Immature natural killer cell (primary cell): ENCODE results near the gene FAM110A. TPM values are rescaled to one million over a fixed set of nuclear protein-coding genes. Genes with fewer than 3 reads are reported as not detected.

Source experiments
- DNase-seq, 3 donors: peaks; one replicate each; pipeline ENCODE4 v3.0.0; 2022; ENCODE audit warnings: mixed read lengths in 1 of 3
- H3K27ac Mint-ChIP-seq, 6 donors: one replicate each; pipeline ENCODE4 v1.8.0; 2020; ENCODE audit warnings: mixed read lengths in 6 of 6, mild to moderate bottlenecking in 5 of 6, inconsistent platforms in 4 of 6, moderate library complexity in 3 of 6
- H3K27me3 Mint-ChIP-seq, 3 donors: one replicate each; pipeline ENCODE4 v1.8.0; 2020 to 2021; ENCODE audit warnings: low read depth in 3 of 3, mild to moderate bottlenecking in 3 of 3, mixed read lengths in 3 of 3, moderate library complexity in 3 of 3, inconsistent platforms in 1 of 3
- H3K36me3 Mint-ChIP-seq, 3 donors: one replicate each; pipeline ENCODE4 v1.8.0; 2020; ENCODE audit warnings: mixed read lengths in 3 of 3, inconsistent platforms in 2 of 3, mild to moderate bottlenecking in 2 of 3
- H3K4me1 Mint-ChIP-seq, 2 donors: one replicate each; pipeline ENCODE4 v1.8.0; 2020; ENCODE audit warnings: inconsistent platforms in 2 of 2, mild to moderate bottlenecking in 2 of 2, mixed read lengths in 2 of 2, moderate library complexity in 1 of 2
- H3K4me3 Mint-ChIP-seq, 5 donors: one replicate each; pipeline ENCODE4 v1.8.0; 2020; ENCODE audit warnings: mild to moderate bottlenecking in 5 of 5, mixed read lengths in 5 of 5, inconsistent platforms in 3 of 5, moderate library complexity in 3 of 5
- H3K9me3 Mint-ChIP-seq, 6 donors: one replicate each; pipeline ENCODE4 v1.8.0; 2020; ENCODE audit warnings: mild to moderate bottlenecking in 6 of 6, mixed read lengths in 6 of 6, inconsistent platforms in 4 of 6, moderate library complexity in 3 of 6
- polyA plus RNA-seq, 3 donors: library from polyadenylated mRNA; unstranded; fragments of 300-500 nt; fragmentation: Illumina TruSeq; gene quantifications; one replicate each; pipeline ENCODE4 v1.2.3, GENCODE V29; 2021

Gene FAM110A
- polyA plus RNA-seq, 3 donors from 2014 or later, result 5.0 to 20.7 (median 13.8) TPM

DNA sequence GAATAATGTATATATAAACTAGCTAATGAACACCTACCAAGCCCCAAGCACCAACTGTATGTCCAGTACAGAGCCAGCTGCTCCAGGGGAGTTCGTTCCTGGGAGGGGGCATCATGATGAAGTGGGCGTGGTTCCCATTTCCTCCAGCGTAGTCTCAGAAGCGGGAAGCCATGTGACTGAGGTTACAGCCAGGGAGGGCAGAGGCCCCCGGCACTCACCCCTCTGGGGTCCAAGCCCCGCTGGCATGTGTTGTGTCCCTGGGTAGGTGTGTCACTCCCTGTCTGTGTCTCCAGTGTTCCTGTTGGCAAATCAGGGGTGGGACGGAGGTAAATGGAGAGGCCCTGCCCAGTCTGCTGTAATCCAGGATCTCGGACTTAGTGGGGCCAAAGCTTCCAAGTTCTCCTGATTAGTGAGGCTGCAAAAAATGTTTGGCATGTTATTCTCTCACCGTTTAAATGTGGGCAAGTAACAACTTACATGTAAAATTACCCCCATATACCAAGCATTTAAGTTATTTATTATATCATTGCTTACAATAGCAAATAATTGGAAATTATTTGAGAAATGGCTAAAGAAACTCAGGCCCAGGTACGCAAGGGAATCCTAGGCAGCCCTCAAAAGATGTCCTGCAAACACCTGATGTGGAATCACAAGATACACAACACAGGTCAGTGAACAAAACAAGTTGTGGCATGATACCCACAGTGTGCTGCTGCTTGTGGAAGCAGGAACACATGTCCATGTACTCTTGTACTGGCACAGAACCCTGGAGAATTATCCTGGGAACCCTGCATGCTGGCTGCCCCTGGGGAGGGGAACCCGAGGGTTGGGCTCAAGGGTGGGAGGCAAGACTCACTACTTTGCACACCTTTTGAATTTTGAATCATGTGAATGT lies 22.2 kb downstream of the FAM110A start:
- Mint-ChIP-seq H3K4me3 (peak overlapping the region; percentile 58 to 77 (median 63)), H3K9me3 (no peaks in the 10 kb centered on the region)

DNA sequence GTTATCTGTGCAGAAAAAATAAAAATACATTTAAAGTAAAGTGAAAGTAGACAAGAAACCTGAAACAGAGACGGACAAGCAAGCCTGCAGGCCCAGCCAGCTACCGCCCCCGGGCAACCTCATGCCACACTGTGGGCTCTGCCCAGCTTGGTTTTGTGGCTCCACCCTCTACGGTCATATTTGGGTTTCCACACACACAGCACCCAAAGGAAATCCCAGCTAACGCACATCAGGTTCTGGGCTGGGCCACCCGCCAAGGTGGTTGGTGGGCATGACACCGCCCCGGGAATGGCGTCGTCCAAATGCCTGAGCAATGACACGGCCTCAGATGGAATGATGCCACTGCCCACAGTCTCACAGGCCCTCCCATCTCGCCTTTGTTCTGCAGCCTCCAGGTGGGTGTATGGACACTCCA lies 22.9 kb downstream of the FAM110A start:
- Mint-ChIP-seq H3K4me1 (peaks cover 44 to 62% of the 10 kb centered on the region in 2 donors), H3K9me3 (no peaks in the 10 kb centered on the region), H3K36me3 (peaks cover 0 to 6% (median 3%) of the 10 kb centered on the region in 3 donors), H3K4me3 (peak overlapping the region; percentile 58 to 77 (median 63)), H3K27ac (peak overlapping the region; percentile 67 to 92 (median 77)), H3K27me3 (peaks cover 0 to 7% (median 2%) of the 10 kb centered on the region in 3 donors)
- DNase-seq, result peak; percentile 65 to 71 (median 69)

More for the DNA sequence above, 22.2 kb downstream of the FAM110A start:
- peaks cover 0 to 6% (median 3%) of the 10 kb centered on the region in 3 donors for H3K36me3 Mint-ChIP-seq
- H3K27me3 Mint-ChIP-seq, result peaks cover 0 to 7% (median 2%) of the 10 kb centered on the region in 3 donors
- peak overlapping the region; percentile 67 to 92 (median 77) for H3K27ac Mint-ChIP-seq
- no peak for DNase-seq
- H3K4me1 Mint-ChIP-seq, result peaks cover 44 to 66% of the 10 kb centered on the region in 2 donors

DNA sequence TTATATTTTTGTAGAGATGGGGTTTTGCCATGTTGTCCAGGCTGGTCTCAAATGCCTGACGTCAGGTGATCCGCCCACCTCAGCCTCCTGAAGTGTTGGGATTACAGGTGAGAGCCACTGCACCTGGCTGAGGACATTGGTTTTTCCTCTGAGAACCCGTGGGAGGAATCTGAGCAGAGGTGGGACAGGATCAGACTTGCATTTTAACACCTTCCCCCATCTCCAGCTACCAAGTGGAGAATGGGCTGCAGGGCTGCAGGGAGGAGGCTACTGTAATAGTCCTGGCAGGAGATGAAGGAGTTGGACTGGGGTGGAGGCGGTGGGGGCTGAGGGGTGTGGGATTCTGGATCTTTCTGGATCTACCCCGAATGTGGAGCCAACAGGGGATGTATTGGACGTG lies 24.5 kb downstream of the FAM110A start:
- DNase-seq, result no peak
- peak overlapping the region in 1 of 6 donors; percentile 71 for H3K27ac Mint-ChIP-seq
- no peak overlapping the region for H3K4me3 Mint-ChIP-seq
- H3K9me3 Mint-ChIP-seq, result no peaks in the 10 kb centered on the region
- H3K4me1 Mint-ChIP-seq, result peaks cover 44 to 57% of the 10 kb centered on the region in 2 donors
- peaks cover 3 to 6% (median 4%) of the 10 kb centered on the region in 3 donors for H3K36me3 Mint-ChIP-seq
- peaks cover 0 to 7% (median 2%) of the 10 kb centered on the region in 3 donors for H3K27me3 Mint-ChIP-seq

DNA sequence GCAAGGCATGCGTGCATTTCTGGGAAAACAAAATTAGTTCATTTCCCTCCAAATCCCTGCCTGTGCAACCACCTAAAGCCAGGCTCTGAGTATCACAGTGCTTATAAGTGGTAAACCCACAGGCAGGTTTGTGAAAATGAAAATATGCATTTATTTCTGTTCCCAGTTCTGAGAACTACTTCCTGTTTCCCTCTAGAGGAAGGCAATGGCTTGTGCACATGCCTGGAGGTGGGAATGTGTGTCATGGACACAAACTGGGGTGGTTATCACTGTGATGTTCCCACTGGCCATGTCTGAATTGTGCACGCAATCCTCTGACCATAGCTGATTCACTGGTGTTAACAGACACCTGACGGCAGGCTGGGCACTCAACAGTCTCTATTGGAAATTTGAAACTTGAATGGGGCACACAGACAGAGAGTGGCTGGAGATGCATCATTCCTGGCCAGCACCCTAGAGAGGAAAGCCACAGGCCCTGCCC lies 26.3 kb downstream of the FAM110A start:
- H3K4me1 Mint-ChIP-seq, result peaks cover 41 to 47% of the 10 kb centered on the region in 2 donors
- no peaks in the 10 kb centered on the region for H3K9me3 Mint-ChIP-seq
- DNase-seq, result no peak
- H3K27me3 Mint-ChIP-seq, result peaks cover 0 to 6% (median 2%) of the 10 kb centered on the region in 3 donors
- H3K27ac Mint-ChIP-seq, result peak overlapping the region in 1 of 6 donors; percentile 63
- no peak overlapping the region for H3K4me3 Mint-ChIP-seq
- peaks cover 0 to 7% (median 3%) of the 10 kb centered on the region in 3 donors for H3K36me3 Mint-ChIP-seq

DNA sequence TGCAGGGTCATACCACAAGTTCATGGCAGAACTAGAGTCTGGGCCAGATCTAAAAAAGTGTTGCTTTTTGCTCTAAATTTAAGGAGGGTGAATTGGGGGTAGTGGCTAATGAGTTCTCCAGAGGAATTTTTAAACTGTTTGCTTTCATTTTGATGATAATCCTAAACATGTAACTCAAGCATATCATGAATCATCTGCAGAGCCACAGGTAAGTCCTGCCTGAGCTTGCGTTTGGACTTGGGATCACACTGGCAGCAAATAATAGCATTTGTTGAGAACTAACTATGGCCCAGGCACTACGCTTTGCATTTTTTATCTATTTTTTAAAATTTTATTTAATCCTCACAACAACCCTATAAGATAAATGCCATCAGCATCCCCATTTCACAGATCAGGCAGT lies 27.4 kb downstream of the FAM110A start:
- no peak for DNase-seq
- Mint-ChIP-seq H3K27ac (no peak overlapping the region), H3K9me3 (peaks cover 0 to 5% (median 0%) of the 10 kb centered on the region in 6 donors), H3K27me3 (peaks cover 0 to 8% (median 2%) of the 10 kb centered on the region in 3 donors), H3K4me1 (peaks cover 30 to 36% of the 10 kb centered on the region in 2 donors), H3K4me3 (no peak overlapping the region), H3K36me3 (peaks cover 0 to 7% (median 3%) of the 10 kb centered on the region in 3 donors)

DNA sequence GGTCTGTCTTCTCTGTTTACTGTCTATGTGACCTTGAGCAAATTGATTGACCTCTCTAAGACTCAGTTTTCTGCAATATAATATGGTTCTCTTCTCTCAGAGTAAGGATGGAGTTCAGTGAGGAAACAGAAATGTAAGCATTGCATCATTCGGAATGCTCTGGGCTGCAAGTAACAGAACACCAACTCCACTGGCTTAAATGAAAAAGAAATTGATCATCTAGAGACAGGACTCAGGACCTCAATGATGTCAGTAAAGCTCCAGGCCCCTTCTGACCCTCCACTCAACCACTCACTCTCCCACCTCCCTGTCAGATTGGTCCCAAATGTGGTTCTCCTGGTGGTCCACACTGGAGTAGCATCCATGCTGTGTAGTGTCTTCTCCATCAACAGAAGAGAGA lies 31.9 kb downstream of the FAM110A start:
- Mint-ChIP-seq H3K27ac (no peak overlapping the region), H3K36me3 (peaks cover 0 to 7% (median 6%) of the 10 kb centered on the region in 3 donors), H3K4me3 (no peak overlapping the region), H3K4me1 (peaks cover 0 to 1% of the 10 kb centered on the region in 2 donors), H3K27me3 (peaks cover 0 to 7% (median 2%) of the 10 kb centered on the region in 3 donors), H3K9me3 (peaks cover 0 to 5% (median 0%) of the 10 kb centered on the region in 6 donors)
- no peak for DNase-seq

DNA sequence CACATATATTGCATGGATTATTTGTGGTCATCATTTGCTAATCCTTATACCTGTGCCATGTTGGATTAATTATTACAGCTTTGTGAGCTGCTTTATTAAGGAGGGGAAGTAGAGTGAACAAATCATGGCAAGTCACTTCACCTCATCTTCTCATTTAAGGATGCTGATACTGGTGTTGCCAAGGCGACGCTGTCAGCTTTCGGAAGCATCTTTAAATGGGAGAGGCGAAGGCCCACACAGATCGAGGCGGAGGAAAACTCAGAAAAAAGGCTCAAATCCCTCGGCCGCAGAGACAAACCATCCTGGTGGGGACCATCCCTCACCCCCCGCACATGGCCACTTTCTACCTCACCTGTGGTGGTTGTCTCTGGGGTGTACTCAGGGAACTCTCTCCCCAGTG lies 34.8 kb downstream of the FAM110A start:
- Mint-ChIP-seq H3K27me3 (peaks cover 0 to 14% (median 2%) of the 10 kb centered on the region in 3 donors), H3K4me3 (no peak overlapping the region), H3K36me3 (peaks cover 0 to 6% (median 4%) of the 10 kb centered on the region in 3 donors), H3K9me3 (peaks cover 0 to 5% (median 0%) of the 10 kb centered on the region in 6 donors), H3K27ac (no peak overlapping the region), H3K4me1 (peaks cover 12 to 13% of the 10 kb centered on the region in 2 donors)
- no peak for DNase-seq

DNA sequence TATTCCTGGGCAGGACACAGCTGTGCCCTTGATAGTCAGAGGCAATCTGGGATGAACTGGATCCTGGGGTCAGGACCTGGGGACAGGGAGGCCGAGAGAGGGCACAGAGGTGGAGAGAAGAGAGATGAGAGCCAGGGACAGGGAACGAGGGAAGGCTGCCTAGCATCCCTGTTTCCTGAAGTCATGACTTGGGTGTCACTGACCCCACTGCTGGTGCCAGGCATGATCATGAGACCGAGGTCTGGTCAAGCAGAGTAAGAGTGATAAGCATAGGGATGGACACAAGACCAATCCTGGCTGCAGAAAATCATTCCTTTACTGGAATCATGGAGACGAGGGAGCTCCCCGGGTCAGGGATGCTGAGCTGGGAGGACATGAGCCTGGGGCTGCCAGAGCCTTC lies 36.1 kb downstream of the FAM110A start:
- no peak for DNase-seq
- Mint-ChIP-seq H3K4me1 (peaks cover 18 to 20% of the 10 kb centered on the region in 2 donors), H3K4me3 (no peak overlapping the region), H3K27me3 (peaks cover 0 to 14% (median 4%) of the 10 kb centered on the region in 3 donors), H3K9me3 (peaks cover 0 to 5% (median 0%) of the 10 kb centered on the region in 6 donors), H3K27ac (no peak overlapping the region), H3K36me3 (peaks cover 0 to 6% (median 0%) of the 10 kb centered on the region in 3 donors)

DNA sequence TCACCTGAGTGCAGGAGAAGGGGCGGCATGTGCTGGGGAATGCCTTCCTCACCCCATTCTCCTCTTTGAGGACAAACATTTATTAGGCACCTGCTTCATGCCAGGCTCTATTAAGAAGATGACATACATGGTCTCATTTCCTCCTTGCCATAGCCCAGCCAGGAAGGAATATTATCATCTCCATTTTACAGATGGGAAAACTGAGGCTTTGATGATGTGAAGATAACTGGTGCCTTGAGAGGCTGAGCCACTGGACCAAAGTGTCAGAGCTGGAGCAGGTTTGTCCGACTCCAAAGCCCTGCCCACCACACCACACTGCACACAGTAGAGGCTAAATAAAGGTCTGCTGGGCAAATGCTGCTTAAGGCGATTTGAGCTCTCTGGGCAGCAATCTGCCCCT lies 37.2 kb downstream of the FAM110A start:
- peaks cover 3 to 6% (median 4%) of the 10 kb centered on the region in 3 donors for H3K36me3 Mint-ChIP-seq
- H3K27me3 Mint-ChIP-seq, result peaks cover 0 to 14% (median 4%) of the 10 kb centered on the region in 3 donors
- H3K4me3 Mint-ChIP-seq, result no peak overlapping the region
- no peak for DNase-seq
- peaks cover 0 to under 1% (median 0%) of the 10 kb centered on the region in 6 donors for H3K9me3 Mint-ChIP-seq
- peaks cover 18 to 20% of the 10 kb centered on the region in 2 donors for H3K4me1 Mint-ChIP-seq
- H3K27ac Mint-ChIP-seq, result no peak overlapping the region

DNA sequence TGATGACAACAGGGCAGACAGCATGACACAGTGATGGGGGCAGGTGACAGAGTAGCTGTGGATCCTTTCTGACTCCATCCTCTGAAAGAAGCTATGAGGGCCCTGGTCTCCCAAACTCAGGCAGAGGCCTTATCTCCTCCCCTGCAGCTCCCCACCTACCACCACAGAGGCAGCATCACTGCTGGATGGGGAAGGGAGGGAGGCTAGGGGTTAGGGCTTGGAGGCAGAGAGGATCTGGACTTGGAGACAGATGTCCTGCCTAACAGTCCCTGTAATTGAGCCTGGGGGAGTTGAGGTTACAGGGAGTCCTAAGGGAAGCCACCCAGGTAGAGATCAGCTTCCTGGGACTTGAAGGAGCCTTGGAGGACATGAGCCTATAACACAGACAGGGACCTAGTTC lies 37.9 kb downstream of the FAM110A start:
- H3K4me3 Mint-ChIP-seq, result no peak overlapping the region
- DNase-seq, result no peak
- H3K27ac Mint-ChIP-seq, result no peak overlapping the region
- peaks cover 0 to 14% (median 4%) of the 10 kb centered on the region in 3 donors for H3K27me3 Mint-ChIP-seq
- H3K9me3 Mint-ChIP-seq, result no peaks in the 10 kb centered on the region
- H3K4me1 Mint-ChIP-seq, result peaks cover 18 to 20% of the 10 kb centered on the region in 2 donors
- peaks cover 3 to 6% (median 4%) of the 10 kb centered on the region in 3 donors for H3K36me3 Mint-ChIP-seq

DNA sequence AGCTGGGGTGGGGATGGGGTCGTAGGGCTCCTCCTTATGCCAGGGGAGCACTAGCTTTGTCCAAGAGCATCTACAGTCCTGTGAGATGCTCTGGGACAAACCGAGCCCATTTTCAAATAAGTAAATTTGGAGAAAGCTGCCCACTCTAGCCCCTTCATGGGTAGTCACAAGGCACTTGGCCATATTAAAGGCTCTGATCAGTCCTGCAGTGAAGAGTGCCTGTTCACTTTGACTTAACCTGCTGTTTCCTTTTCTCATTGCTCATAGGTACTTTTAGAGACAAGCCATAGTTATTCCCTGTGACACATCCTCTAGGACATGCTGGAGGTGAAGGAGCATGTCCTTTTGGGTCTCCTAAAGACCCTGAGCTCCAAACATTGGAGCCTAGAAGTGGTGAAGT lies 38.4 kb downstream of the FAM110A start:
- no peaks in the 10 kb centered on the region for H3K9me3 Mint-ChIP-seq
- H3K4me3 Mint-ChIP-seq, result peak overlapping the region in 1 of 5 donors; percentile 3
- H3K36me3 Mint-ChIP-seq, result peaks cover 3 to 6% (median 4%) of the 10 kb centered on the region in 3 donors
- no peak overlapping the region for H3K27ac Mint-ChIP-seq
- peaks cover 0 to 16% (median 4%) of the 10 kb centered on the region in 3 donors for H3K27me3 Mint-ChIP-seq
- peaks cover 18 to 20% of the 10 kb centered on the region in 2 donors for H3K4me1 Mint-ChIP-seq
- DNase-seq, result no peak

DNA sequence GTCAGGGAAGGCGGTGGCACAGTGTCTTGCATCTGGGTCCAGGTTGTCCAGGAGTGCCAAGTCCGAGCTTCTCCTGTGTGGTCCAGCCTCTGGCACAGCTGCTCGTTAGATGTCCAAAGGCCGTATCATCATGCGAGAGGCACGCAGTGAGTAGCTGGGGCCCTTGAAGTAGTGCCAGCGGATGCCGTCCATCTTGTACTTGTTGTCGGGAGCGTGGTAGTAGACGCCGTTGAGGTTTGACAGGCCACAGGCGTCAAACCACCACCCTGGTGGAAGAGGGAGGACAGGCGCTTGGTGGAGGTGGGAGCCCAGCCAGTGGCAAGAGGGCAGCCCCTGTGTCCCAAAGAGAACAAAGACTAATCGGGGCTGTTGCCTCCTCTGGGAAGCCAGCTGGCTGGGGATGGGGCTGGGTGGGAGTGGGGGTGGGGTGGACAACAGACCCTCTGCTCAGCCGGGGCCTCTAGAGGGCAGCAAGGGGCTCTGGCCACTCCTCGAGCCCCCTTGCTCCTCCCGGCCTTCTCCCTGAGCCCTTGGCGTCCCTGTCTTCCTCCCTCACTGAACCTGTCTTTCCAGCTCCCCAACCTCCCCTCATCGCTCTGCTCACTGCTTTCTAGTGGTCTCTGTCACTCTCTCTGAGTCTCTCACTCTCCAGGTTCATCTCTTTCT lies 39.5 kb downstream of the FAM110A start:
- DNase-seq, result peak; percentile 54 to 61 (median 56)
- H3K36me3 Mint-ChIP-seq, result peaks cover 3 to 5% (median 4%) of the 10 kb centered on the region in 3 donors
- H3K4me1 Mint-ChIP-seq, result peaks cover 18 to 20% of the 10 kb centered on the region in 2 donors
- no peak overlapping the region for H3K4me3 Mint-ChIP-seq
- peak overlapping the region in 2 of 6 donors; percentile 49 to 61 for H3K27ac Mint-ChIP-seq
- H3K27me3 Mint-ChIP-seq, result peaks cover 0 to 16% (median 4%) of the 10 kb centered on the region in 3 donors
- H3K9me3 Mint-ChIP-seq, result no peaks in the 10 kb centered on the region

DNA sequence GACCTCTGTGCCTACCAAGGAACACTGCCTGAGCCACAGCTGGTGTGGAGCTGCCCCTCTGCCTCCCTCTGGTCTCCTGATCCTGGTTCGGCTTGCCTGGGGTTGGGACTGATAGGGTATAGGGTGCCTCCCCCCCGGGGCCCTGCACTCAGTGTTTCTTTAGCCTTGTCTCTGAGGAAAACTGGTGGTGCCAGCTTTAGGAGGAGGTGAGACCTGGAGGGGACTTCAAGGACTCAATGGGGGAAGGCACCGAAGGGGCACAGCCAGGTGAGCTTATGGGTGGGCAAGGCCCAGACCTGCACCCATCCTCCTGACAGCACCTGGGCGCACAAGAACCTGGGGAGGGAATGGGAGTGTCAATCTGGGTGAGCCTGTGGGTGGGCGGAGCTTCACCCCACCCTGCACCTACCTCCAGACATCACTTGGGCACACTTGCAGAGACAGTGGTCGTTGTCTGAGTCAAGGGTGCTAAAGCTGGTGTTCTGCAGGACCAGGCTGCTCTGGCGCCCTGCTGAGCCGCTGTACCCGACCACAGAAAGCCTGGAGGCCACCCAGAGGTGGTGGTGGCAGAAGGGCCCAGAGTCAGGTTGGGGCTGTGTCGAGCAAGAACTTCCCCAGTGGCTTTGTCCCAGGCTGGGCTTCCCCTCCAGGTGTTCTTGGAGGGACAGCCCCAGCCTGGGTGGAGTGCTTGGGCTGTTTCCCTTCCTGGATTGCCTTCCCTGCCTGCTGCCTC lies 40.5 kb downstream of the FAM110A start:
- peak overlapping the region in 1 of 6 donors; percentile 2 for H3K27ac Mint-ChIP-seq
- DNase-seq, result no peak
- peaks cover 18 to 20% of the 10 kb centered on the region in 2 donors for H3K4me1 Mint-ChIP-seq
- H3K27me3 Mint-ChIP-seq, result peaks cover 0 to 16% (median 6%) of the 10 kb centered on the region in 3 donors
- H3K4me3 Mint-ChIP-seq, result peak overlapping the region in 1 of 5 donors; percentile 3
- peaks cover 3 to 4% (median 3%) of the 10 kb centered on the region in 3 donors for H3K36me3 Mint-ChIP-seq
- no peaks in the 10 kb centered on the region for H3K9me3 Mint-ChIP-seq
